Breast epithelium (tissue), 3 donors: ENCODE results near the gene GCNT4.

ENCODE experiments used
- CTCF ChIP-seq, 3 donors: fragments of 450-650 bp; IDR thresholded peaks; one replicate each; pipeline ENCODE4 v1.5.1; 2016 to 2017; ENCODE audit warnings: antibody characterized with exemption in 3 of 3, mild to moderate bottlenecking in 3 of 3, moderate library complexity in 3 of 3
- POLR2AphosphoS5 ChIP-seq, 3 donors: sonication (generic); formaldehyde crosslinking; IDR thresholded peaks; one replicate each; pipeline ENCODE4 v1.6.1; 2017; ENCODE audit warnings: antibody characterized with exemption in 3 of 3

GRCh38 chr5:75034137-75034739 is 18.1 kb downstream of the GCNT4 start:
- no peak for TF ChIP-seq CTCF (IDR thresholded peaks at IDR 0.05)
- no peak for TF ChIP-seq POLR2AphosphoS5 (IDR thresholded peaks at IDR 0.05)
